HUES64 (cell line): ENCODE results near the gene UGT2B10.

Source experiments
- H3K27ac ChIP-seq: 2 replicates; pipeline ENCODE4 v1.7.0; 2013; ENCODE audit warnings: low read depth, low read length, inconsistent platforms
- H3K27me3 ChIP-seq: 2 replicates; pipeline ENCODE4 v1.6.1; 2013; ENCODE audit warnings: mild to moderate bottlenecking, low read length; ENCODE audit not compliant: insufficient read depth
- H3K36me3 ChIP-seq: 2 replicates; pipeline ENCODE4 v1.6.1; 2013; ENCODE audit warnings: mild to moderate bottlenecking, low read length; ENCODE audit not compliant: insufficient read depth
- H3K4me1 ChIP-seq: 2 replicates; pipeline ENCODE4 v1.6.1; 2013; ENCODE audit warnings: mild to moderate bottlenecking, low read length, moderate library complexity; ENCODE audit not compliant: insufficient read depth
- H3K4me3 ChIP-seq: 2 replicates; pipeline ENCODE4 v1.5.1; 2013; ENCODE audit warnings: mild to moderate bottlenecking, low read length, moderate library complexity
- H3K9ac ChIP-seq: 2 replicates; pipeline ENCODE4 v1.6.1; 2013; ENCODE audit warnings: mild to moderate bottlenecking, low read depth, low read length
- H3K9me3 ChIP-seq: 2 replicates; pipeline ENCODE4 v1.6.1; 2013; ENCODE audit warnings: low read depth, low read length; ENCODE audit not compliant: insufficient read depth
- WGBS: fragments of 150-250, 120-280 bp; methylation state at CpG from one replicate; pipeline ENCODE4 v1.1.7; 2013; ENCODE audit warnings: missing lambda C conversion rate; 5-methylcytosine and 5-hydroxymethylcytosine counted together

The UGT2B10 gene

DNA sequence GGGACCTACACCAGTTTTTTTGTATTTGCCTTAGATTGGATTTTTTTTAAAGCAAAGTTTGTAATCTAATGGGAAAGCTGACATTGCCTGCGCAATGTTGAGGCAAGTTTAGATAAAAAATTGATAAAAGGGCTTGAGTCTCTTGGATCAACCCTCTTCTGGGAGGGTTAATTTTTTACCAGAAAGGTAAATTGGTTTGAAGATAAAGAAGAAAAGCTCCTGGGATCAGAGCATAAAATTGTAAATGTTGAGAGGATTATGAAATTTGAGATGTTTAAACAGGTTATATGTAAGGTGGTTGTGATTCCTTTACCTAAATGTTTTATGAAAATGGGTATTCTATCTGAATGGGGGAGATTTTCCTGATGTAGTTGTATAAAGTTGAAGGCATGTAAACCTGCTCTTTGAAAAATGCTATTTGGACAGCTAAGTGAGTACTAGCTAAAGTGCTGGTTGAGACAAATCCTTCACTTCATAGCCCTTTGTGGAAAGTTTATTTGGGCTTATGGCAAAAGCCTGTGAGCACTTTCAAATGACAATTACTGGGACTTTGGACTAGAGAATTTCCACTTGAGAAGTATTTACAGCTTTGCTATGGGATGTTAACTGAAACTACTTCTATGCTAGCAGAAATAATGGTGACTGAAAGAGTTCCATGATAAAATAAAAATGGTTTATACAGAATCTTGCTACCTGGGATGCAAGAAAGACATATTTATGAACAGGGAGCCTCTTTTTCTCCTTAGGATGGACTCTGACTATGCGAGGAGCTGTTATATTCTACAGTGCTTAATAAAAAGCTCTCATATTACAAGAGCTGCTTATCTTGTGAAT is 56.2 kb downstream of the UGT2B10 start:
- Histone ChIP-seq H3K9ac (no peak overlapping the region), H3K4me3 (no peak overlapping the region), H3K36me3 (no peaks in the 10 kb centered on the region), H3K4me1 (no peaks in the 10 kb centered on the region), H3K9me3 (0 out of 2 replicates have a peak, but pooled peaks cover 5% of the 10 kb centered on the region), H3K27ac (no peak overlapping the region), H3K27me3 (no peaks in the 10 kb centered on the region)
- 94% methylated on average over 2 of the region's 2 CpGs for WGBS

DNA sequence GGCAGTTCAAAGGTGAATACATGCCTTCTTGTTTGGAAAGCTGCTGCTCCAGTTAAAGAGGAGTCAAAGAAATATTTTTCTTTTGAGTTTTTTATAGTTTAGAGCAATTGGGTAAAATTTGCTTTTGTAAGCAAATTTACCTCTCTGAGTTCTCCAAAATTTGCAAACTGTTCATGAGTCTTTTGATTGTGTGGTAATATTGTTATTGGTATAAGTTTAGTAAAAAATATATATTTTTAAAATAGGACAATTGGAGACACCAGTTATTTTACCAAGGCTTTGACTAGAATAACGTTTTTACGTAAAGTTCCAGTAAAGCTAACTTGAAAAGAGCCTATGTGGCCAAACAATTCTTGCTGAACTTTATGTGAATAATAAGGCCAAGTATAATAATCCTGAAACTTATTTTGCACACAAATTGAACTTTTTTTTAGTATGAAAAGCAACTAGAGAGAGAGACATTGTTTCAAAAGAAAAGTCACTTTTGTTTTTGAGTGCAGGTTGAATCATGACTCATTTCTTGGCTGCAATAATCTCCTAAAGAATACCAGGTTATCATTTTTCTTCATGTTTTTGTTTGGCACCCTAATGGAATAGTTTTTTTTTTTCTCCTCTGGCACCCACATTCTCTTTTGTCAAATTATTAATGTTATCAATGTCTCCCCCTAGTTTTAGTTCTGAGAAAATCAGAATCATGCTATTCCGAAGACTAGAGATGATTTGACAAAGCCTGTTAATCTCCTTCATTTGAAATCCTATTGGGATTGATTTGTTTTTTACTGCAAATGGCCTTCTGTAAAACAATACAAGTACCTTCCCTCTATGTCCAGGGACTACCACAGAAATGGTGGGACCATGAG is 57.1 kb downstream of the UGT2B10 start:
- Histone ChIP-seq H3K4me1 (no peaks in the 10 kb centered on the region), H3K9me3 (0 out of 2 replicates have a peak, but pooled peaks cover 5% of the 10 kb centered on the region), H3K9ac (no peak overlapping the region), H3K27me3 (no peaks in the 10 kb centered on the region), H3K4me3 (no peak overlapping the region), H3K27ac (no peak overlapping the region), H3K36me3 (no peaks in the 10 kb centered on the region)
- WGBS: 97% methylated on average over 3 of the region's 3 CpGs

DNA sequence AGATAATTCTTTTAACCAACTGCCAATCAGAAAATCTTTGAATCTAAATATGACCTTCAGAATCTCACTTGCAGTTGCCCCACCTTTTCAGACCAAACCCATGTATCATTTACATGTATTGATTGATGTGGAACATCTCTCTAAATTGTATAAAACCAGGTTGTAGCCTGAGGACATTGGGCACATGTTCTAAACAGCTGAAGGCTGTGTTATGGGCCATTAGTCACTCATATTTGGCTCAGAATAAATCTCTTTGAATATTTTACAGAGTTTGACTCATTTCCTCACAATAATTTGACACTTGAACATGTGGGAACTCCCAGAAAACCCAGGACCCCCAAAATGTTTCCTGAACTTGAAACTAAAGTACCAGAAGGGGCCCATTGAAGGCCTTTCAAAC is 58.7 kb downstream of the UGT2B10 start:
- H3K27ac ChIP-seq: no peak overlapping the region
- no peaks in the 10 kb centered on the region for H3K4me1 ChIP-seq
- H3K36me3 ChIP-seq: no peaks in the 10 kb centered on the region
- H3K9ac ChIP-seq: no peak overlapping the region
- H3K4me3 ChIP-seq: no peak overlapping the region
- no peaks in the 10 kb centered on the region for H3K27me3 ChIP-seq
- no peaks in the 10 kb centered on the region for H3K9me3 ChIP-seq

DNA sequence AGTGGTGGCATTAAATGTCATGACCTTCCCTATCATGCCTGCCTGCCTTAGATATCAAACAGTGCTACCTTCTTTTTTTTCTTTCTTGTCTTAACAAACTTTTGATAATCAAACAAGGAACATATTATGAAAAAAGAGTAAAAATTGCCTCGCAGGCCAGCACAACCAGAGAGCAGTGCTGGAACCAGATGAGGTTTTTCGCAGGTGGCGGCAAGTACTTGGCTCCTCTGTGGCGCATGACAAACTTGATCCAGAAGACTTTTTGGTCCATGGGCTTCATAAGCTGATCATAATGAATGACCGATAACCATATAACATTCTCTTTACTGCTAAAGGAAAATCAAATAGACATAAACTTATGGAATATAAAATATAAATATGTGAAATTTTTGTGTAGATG is 61.8 kb downstream of the UGT2B10 start:
- Histone ChIP-seq H3K27me3 (no peaks in the 10 kb centered on the region), H3K9me3 (no peaks in the 10 kb centered on the region), H3K36me3 (no peaks in the 10 kb centered on the region), H3K27ac (no peak overlapping the region), H3K4me3 (no peak overlapping the region), H3K4me1 (no peaks in the 10 kb centered on the region), H3K9ac (no peak overlapping the region)
- 96% methylated on average over 5 of the region's 5 CpGs for WGBS

DNA sequence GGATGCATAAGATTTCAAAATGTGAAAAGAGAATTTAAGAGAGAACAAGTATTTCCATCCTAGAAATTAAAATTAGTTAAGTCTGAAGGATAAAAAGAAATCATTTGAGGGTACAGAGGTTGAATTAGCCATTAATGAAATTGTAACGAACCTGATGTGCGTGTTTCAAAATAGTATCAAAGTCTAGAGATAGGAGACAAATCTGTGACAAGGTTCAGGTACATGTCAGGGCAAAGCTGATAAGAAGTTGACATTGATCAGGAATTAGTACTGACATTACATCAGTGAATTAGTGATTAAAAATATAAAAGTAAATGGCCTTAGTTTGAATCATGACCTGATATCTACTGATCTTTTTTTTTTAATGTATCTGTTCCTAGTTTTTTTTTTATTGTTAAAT is 62.3 kb downstream of the UGT2B10 start:
- Histone ChIP-seq H3K36me3 (no peaks in the 10 kb centered on the region), H3K4me1 (no peaks in the 10 kb centered on the region), H3K9me3 (no peaks in the 10 kb centered on the region), H3K27ac (no peak overlapping the region), H3K27me3 (no peaks in the 10 kb centered on the region), H3K9ac (no peak overlapping the region), H3K4me3 (no peak overlapping the region)
- 97% methylated on average over 2 of the region's 2 CpGs for WGBS
